ENCODE measurements around the gene PRPF39. TPM values are rescaled to one million over a fixed set of nuclear protein-coding genes. Genes with fewer than 3 reads are reported as not detected.

PRPF39 gene
- total RNA-seq, 1 experiment from 2014 or later = 59.8 TPM

- WGBS (ENCODE audit: extremely low coverage, insufficient read length, low lambda C conversion rate) = no CpG with 5 or more reads among the region's 3 CpGs
- Mint-ChIP-seq H3K4me1 (no peaks in the 10 kb centered on the region), H3K27ac (no peak overlapping the region; a peak in 1 of 7 replicates), H3K9me3 (no peaks in the 10 kb centered on the region), H3K36me3 (ENCODE audit: insufficient read depth in 1 of 3, low read depth in 3 of 3) (peaks cover 19 to 81% (median 63%) of the 10 kb centered on the region in 3 experiments; a peak in 6 of 7 replicates), H3K4me3 (no peak overlapping the region), H3K27me3 (ENCODE audit: low read depth) (no peaks in the 10 kb centered on the region)
- H3K79me1 ChIP-seq (ENCODE audit: insufficient read depth, low read depth, low read length, poor library complexity, severe bottlenecking) = no peaks in the 10 kb centered on the region
- H2AFZ ChIP-seq (ENCODE audit: low read length) = no peak overlapping the region
- H2BK120ac ChIP-seq (ENCODE audit: low read depth, low read length, poor library complexity, severe bottlenecking) = no peak overlapping the region
- DNase-seq = no peak
- H3K23ac ChIP-seq (ENCODE audit: insufficient read length, low read depth, low read length) = no peak overlapping the region
- no peak overlapping the region for H3K27ac ChIP-seq (ENCODE audit: insufficient read length, low read depth, low read length)
- H2AK5ac ChIP-seq (ENCODE audit: insufficient read length, low read length) = no peak overlapping the region
- no peaks in the 10 kb centered on the region for H3K9me3 ChIP-seq (ENCODE audit: control insufficient read depth, low read depth, low read length)
- no peak overlapping the region for H3K56ac ChIP-seq (ENCODE audit: insufficient read length, low read depth, low read length)
- H4K91ac ChIP-seq (ENCODE audit: insufficient read length, low read depth, low read length) = no peak overlapping the region
- H3K27me3 ChIP-seq (ENCODE audit: insufficient read depth, low read length) = no peaks in the 10 kb centered on the region
- H3K4me1 ChIP-seq (ENCODE audit: insufficient read depth, low read length) = no peaks in the 10 kb centered on the region
- H3K4ac ChIP-seq (ENCODE audit: low read depth, low read length) = no peak overlapping the region
- no peak for TF ChIP-seq CTCF (conservative IDR thresholded peaks at IDR 0.05)
- H2BK12ac ChIP-seq (ENCODE audit: insufficient read length, low read depth, low read length) = no peak overlapping the region
- H4K20me1 ChIP-seq (ENCODE audit: control insufficient read depth, insufficient read depth, insufficient read length) = no peaks in the 10 kb centered on the region
- H3K14ac ChIP-seq (ENCODE audit: insufficient read depth, low read length) = no peak overlapping the region
- H3K79me2 ChIP-seq (ENCODE audit: insufficient read depth, low read length) = no peaks in the 10 kb centered on the region
- H3K18ac ChIP-seq (ENCODE audit: insufficient read length, low read depth, low read length) = no peak overlapping the region
- no peak overlapping the region for H3K4me2 ChIP-seq (ENCODE audit: insufficient read depth, insufficient read length, low read length)
- H2BK20ac ChIP-seq (ENCODE audit: low read depth, low read length, poor library complexity, severe bottlenecking) = no peak overlapping the region
- H2BK5ac ChIP-seq (ENCODE audit: insufficient read length, low read length) = no peak overlapping the region
- no peak overlapping the region for H4K5ac ChIP-seq (ENCODE audit: insufficient read length, low read depth, low read length)
- no peaks in the 10 kb centered on the region for H3K23me2 ChIP-seq (ENCODE audit: insufficient read length, low read depth, low read length, poor library complexity, severe bottlenecking)
- H3T11ph ChIP-seq (ENCODE audit: low read length) = no peak overlapping the region
- no peak overlapping the region for H2BK15ac ChIP-seq (ENCODE audit: low read depth, low read length)
- no peak overlapping the region for H4K8ac ChIP-seq (replicated peaks; ENCODE audit: insufficient read length, low read depth, low read length)
- H3K9ac ChIP-seq (ENCODE audit: extremely low read depth, insufficient read length, low read length) = no peak overlapping the region
These were observed 30.4 kb downstream of the PRPF39 start for GRCh38 chr14:45114327-45114726.

Measured in H9 (cell line).